ENCODE measurements around the gene KLF6. TPM values are rescaled to one million over a fixed set of nuclear protein-coding genes. Genes with fewer than 3 reads are reported as not detected.

Gene KLF6
- total RNA-seq, 1 donor from 2014 or later = 328 TPM

DNA sequence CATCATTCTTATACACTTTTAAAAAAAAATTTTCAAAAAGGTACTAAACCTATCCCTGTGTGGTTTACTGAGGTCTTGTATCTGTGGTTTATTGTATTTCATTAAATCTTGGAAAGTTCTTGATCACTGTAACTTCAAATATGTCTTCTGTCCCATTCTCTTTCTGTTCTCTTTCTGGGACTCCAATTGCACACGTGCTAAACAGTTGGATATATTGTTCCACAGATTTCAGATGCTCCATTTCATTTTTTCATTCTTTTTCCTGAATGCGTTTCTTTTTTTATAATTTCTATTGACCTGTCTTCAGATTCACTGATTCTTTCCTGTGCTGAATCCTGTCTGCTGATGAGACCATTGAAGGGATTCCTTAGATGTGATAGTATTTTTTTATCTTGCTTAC lies 4.6 kb upstream of the KLF6 start:
- no peak overlapping the region for H3K27ac Mint-ChIP-seq (ENCODE audit: unreplicated experiment)
- H3K27me3 Mint-ChIP-seq (ENCODE audit: unreplicated experiment) = peaks cover 14% of the 10 kb centered on the region
- no peaks in the 10 kb centered on the region for H3K36me3 Mint-ChIP-seq (ENCODE audit: low read depth, unreplicated experiment)
- TF ChIP-seq, protein P1, sequence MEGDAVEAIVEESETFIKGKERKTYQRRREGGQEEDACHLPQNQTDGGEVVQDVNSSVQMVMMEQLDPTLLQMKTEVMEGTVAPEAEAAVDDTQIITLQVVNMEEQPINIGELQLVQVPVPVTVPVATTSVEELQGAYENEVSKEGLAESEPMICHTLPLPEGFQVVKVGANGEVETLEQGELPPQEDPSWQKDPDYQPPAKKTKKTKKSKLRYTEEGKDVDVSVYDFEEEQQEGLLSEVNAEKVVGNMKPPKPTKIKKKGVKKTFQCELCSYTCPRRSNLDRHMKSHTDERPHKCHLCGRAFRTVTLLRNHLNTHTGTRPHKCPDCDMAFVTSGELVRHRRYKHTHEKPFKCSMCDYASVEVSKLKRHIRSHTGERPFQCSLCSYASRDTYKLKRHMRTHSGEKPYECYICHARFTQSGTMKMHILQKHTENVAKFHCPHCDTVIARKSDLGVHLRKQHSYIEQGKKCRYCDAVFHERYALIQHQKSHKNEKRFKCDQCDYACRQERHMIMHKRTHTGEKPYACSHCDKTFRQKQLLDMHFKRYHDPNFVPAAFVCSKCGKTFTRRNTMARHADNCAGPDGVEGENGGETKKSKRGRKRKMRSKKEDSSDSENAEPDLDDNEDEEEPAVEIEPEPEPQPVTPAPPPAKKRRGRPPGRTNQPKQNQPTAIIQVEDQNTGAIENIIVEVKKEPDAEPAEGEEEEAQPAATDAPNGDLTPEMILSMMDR (IDR thresholded peaks at IDR 0.05; ENCODE audit: unreplicated experiment) = no peak
- H3K9me3 Mint-ChIP-seq (ENCODE audit: unreplicated experiment) = no peaks in the 10 kb centered on the region
- no peak for DNase-seq (ENCODE audit: low spot score)
- H3K4me1 Mint-ChIP-seq (ENCODE audit: unreplicated experiment) = peaks cover 11% of the 10 kb centered on the region
- H3K4me3 Mint-ChIP-seq (ENCODE audit: unreplicated experiment) = no peak overlapping the region

DNA sequence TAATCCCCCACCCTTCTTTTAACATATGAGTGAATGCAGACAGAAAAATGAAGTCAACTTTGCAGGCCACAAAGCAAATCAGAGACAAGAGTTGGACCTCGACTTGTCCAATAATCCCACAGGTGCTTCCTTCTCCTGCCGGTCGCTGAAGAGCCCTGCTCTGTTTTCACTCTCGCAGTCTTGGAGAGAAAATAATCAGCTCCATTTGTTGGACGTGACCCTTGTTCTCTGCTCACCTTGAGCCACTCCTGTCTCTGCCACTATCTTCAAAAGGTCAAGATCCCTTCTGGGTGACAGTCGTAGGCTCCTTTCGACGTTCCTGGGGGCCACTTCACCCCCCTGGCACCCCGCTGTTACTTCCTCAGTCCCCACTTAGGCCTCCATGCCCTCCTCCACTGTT lies 2.8 kb upstream of the KLF6 start:
- Mint-ChIP-seq H3K4me3 (ENCODE audit: unreplicated experiment) (no peak overlapping the region), H3K27ac (ENCODE audit: unreplicated experiment) (peak overlapping the region; percentile 13), H3K9me3 (ENCODE audit: unreplicated experiment) (no peaks in the 10 kb centered on the region), H3K27me3 (ENCODE audit: unreplicated experiment) (peaks cover 29% of the 10 kb centered on the region), H3K4me1 (ENCODE audit: unreplicated experiment) (peaks cover 27% of the 10 kb centered on the region), H3K36me3 (ENCODE audit: low read depth, unreplicated experiment) (peaks cover 17% of the 10 kb centered on the region)
- TF ChIP-seq, protein P1 (IDR thresholded peaks at IDR 0.05; ENCODE audit: unreplicated experiment) = no peak
- DNase-seq (ENCODE audit: low spot score) = no peak

DNA sequence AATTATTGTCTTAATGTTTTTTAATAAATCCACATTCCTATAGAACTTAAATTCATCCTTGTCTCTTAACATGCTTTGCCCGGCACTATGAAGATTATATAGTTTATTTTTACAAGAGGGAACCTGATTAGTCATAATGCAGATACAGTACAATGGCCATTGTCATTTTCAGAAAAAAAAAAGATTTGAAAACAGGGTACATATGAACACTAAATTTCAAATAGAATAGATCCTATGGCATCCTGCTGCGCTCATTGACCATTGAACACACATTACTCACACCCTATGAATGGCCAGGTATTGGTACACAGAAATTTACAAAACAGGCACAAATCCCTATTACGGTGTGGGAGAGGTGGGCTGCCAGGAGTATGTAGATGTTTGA lies 2.0 kb upstream of the KLF6 start:
- Mint-ChIP-seq H3K9me3 (ENCODE audit: unreplicated experiment) (no peaks in the 10 kb centered on the region), H3K4me3 (ENCODE audit: unreplicated experiment) (peak overlapping the region; percentile 92), H3K27me3 (ENCODE audit: unreplicated experiment) (peaks cover 37% of the 10 kb centered on the region), H3K36me3 (ENCODE audit: low read depth, unreplicated experiment) (peaks cover 25% of the 10 kb centered on the region), H3K27ac (ENCODE audit: unreplicated experiment) (peak overlapping the region; percentile 94), H3K4me1 (ENCODE audit: unreplicated experiment) (peaks cover 36% of the 10 kb centered on the region)
- no peak for DNase-seq (ENCODE audit: low spot score)
- TF ChIP-seq, protein P1 (IDR thresholded peaks at IDR 0.05; ENCODE audit: unreplicated experiment) = no peak

DNA sequence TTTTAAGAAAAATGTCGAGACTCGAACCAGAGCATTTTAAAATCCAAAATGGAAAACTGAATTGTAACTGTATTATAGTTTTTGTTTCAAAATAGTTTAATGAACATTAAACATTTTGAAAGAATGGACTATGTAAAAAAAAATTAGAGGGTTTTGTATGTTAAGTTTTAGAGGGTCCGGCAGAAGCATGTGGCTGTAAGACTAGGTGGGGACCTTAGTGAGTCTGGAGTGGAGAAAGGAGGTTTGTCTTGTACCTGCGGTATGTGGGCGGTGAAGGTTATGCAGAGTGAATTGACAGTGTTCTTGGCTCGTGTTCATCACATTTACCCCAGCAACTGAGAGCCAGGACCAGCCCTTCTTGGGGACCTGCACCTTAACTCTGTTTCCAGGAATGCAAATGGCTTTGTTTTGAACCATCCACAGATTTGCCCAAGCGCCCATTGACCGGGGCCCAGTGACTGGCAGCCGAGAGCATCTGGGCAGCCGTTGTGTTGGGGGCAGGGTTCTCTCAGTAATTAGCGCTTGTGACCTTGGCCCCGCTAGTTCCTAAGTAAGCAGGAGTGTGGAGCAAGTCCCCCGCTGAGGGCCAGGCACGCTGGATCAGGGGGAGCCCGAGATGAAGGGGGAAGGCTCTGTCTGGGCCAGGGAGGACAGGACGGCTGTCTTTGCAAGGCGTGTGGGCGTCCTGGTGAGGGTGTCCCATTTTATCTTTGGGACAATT lies 1.4 kb upstream of the KLF6 start:
- Mint-ChIP-seq H3K9me3 (ENCODE audit: unreplicated experiment) (no peaks in the 10 kb centered on the region), H3K27ac (ENCODE audit: unreplicated experiment) (peak overlapping the region; percentile 94), H3K4me1 (ENCODE audit: unreplicated experiment) (peaks cover 41% of the 10 kb centered on the region), H3K27me3 (ENCODE audit: unreplicated experiment) (peaks cover 38% of the 10 kb centered on the region), H3K36me3 (ENCODE audit: low read depth, unreplicated experiment) (peaks cover 31% of the 10 kb centered on the region), H3K4me3 (ENCODE audit: unreplicated experiment) (peak overlapping the region; percentile 92)
- DNase-seq (ENCODE audit: low spot score) = no peak
- TF ChIP-seq, protein P1 (IDR thresholded peaks at IDR 0.05; ENCODE audit: unreplicated experiment) = no peak

DNA sequence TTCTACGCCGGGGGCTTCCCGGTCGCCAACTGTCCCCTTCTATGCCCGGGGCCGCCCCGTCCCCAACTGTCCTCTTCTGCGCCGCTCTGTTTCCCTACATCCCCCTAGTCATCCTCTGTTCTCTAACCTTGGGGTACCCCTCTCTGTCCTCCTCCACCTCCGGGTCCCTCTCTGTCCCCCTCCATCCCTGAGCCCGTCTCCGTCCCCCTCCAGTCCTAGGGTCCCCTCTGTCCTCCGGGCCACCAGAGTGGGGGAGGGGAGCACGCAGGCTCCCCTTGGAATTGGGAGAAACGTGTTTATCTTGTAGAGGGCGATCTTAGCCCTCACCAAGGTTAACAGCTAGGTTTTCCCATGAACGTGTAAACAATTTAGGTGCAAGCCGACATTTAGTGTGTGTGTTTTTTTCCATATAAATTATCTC lies 852 bp upstream of the KLF6 start:
- H3K4me3 Mint-ChIP-seq (ENCODE audit: unreplicated experiment) = peak overlapping the region; percentile 92
- H3K4me1 Mint-ChIP-seq (ENCODE audit: unreplicated experiment) = peaks cover 46% of the 10 kb centered on the region
- H3K27ac Mint-ChIP-seq (ENCODE audit: unreplicated experiment) = peak overlapping the region; percentile 94
- peaks cover 37% of the 10 kb centered on the region for H3K36me3 Mint-ChIP-seq (ENCODE audit: low read depth, unreplicated experiment)
- TF ChIP-seq, protein P1 (IDR thresholded peaks at IDR 0.05; ENCODE audit: unreplicated experiment) = no peak
- DNase-seq (ENCODE audit: low spot score) = peak; percentile 39
- H3K27me3 Mint-ChIP-seq (ENCODE audit: unreplicated experiment) = peaks cover 38% of the 10 kb centered on the region
- no peaks in the 10 kb centered on the region for H3K9me3 Mint-ChIP-seq (ENCODE audit: unreplicated experiment)

Measured in endothelial cell (in vitro differentiated cells).